GM18507 (cell line): ENCODE measurements around the gene EBF3.
A peak's percentile ranks its signal among the peaks of the same experiment; 100 is the strongest.

Experiments used
- DNase-seq: peaks from one replicate; pipeline ENCODE4 v3.0.0; 2011; ENCODE audit warnings: low read depth; ENCODE audit not compliant: insufficient read length; ENCODE audit errors: extremely low spot score
- FAIRE-seq: peaks from 2 replicates; lab custom pipeline; 2011; peaks lifted over from hg19 to GRCh38; lab: Jason Lieb, UNC

The EBF3 gene

DNA sequence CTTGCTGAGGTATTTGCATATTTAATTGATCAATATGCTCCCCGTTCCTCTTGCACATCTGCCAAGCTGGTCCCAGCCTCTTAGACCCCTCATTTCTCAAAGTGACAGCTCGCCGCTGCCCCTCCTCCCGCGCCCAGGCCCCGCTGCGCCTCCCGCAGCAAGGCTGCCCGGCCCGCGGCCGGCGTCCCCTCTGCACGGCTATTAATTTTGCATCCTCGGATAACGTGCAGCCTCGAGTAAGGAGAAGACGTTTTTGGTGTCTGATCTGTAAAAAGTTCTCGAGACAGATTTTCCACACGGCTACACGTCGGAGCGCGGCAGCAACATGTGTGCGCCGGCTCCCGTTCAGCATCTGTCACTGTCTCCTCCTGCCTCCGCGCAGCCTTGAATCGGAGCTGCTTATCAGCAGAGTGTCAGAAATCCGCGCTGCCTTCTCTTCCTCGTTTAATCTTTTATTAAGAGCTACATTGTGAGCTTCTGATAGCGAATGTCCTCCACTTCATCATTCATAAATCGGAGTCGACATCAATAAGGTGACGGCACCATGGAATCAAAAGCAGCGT is 65.3 kb downstream of the EBF3 start:
- FAIRE-seq (no peak), DNase-seq (no peak)

DNA sequence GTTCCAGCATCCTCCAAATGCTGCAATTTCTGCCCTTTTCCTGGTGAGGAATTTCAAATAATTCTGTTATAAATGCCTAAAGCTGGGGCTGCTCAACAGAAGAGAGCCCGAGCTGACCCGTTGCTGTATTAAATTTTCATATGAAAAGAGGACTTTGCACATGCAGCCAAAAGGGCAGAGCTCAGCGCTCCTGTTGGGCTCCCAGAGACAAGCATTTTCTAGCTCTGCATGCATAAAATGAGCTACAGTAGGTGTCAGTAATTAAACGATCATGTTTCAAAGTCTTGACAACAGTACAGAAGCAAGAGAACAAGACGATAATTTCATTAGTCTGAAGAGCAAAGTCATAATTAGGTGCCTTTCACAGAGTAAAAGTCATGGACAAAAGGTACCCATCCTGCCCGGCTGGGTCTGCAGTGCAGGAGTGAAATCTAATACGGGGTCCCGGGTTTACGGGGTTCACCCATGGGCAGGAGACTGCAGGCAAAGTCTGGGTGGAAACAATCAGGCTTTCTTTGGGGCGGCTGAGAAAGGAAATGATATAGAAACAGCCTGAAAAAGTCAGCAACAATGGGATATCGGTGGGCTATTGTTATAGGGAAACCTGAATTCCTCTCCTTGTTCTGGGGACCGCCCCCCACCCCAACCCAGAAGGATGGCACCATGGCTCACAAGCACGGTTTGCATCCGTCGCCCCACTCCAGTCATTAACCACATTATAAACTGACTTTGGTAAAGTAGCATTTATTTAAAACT is 66.0 kb downstream of the EBF3 start:
- DNase-seq, result no peak
- FAIRE-seq, result no peak

DNA sequence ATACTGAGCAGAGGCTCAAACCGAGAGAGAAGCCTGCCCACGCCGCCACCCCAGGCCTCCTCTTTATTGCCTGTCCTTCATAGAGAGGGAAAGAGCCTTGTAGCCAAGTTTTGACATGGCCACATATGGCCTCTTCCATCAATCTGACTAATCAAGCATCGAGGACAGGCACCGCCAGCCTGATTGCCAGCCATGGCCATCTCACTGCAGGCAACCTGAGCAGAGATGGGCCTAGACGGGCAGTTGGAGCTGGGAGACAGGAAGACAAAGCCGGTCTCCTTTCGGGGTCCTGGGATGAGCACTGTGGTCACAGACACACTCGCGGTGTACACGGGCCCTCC is 67.2 kb downstream of the EBF3 start:
- DNase-seq (no peak), FAIRE-seq (no peak)

DNA sequence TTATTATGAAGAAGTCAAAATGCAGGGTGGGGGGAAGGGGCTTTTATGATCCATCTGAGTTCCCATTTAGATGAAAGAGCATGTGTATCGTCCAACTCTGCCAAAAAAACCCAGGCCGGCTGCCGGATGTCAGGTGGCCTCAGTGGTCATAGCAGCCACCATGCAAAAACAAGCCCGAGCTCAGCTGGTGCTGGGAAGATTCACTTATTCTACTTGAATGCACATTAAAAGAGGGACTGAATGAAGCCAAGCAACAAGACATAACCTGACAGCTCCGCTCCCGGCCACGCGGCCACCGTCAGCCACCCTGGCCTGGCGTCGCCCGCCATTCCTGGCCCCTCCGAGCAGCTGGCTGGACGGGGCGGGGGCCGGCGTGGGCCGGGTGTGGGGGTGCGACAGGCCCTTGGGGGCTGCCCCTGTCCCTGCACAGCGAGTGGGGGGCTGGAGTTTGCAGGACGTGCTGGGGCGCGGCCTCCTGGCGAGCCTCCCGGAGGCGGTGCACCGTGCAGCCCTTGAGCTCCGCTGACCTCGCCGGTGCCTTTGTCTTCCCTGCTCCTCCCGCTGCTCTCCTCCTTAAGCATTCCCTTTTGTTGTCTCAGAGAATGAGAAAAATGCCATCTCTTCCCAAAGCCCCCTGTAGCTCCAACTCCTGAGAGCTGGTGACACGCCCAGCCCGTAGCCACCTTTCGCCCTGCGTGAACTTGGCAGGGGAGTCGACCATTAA is 67.8 kb downstream of the EBF3 start:
- no peak for DNase-seq
- no peak for FAIRE-seq

DNA sequence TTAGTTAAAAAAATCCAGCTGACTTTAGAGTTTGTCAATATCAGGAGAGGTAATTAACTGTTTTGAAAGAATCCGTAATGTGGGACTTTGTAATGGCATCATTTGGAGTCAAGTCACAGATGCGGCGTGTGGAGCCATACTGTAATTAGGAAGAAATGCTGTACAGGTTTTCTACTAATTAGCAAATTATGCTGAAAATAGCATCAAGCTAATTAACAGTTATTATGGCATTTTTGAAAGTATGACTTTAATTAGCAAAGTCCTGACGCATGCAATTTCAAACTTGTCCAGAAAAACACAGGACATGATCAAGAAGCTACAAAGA is 68.3 kb downstream of the EBF3 start:
- FAIRE-seq (no peak), DNase-seq (no peak)

DNA sequence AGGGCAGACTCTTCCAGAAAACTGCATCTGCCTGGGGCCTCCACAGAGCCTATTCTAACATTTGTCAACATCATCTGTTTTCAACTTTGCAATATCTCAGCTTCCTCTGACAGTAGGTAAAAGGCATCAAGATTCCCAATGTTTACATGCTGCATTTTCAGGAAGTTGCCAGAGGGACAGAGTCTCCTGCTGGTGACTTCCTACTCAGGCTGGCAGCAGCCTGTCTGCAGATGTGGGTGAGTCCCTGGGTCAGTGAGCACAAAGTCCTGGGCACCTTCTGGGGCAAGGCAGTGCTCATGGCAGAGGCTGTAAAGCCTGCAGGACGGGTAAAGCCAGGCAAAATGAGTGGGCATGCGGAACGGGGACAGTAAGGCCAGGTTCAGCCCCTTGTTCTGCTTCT is 69.4 kb downstream of the EBF3 start:
- no peak for FAIRE-seq
- DNase-seq, result no peak

DNA sequence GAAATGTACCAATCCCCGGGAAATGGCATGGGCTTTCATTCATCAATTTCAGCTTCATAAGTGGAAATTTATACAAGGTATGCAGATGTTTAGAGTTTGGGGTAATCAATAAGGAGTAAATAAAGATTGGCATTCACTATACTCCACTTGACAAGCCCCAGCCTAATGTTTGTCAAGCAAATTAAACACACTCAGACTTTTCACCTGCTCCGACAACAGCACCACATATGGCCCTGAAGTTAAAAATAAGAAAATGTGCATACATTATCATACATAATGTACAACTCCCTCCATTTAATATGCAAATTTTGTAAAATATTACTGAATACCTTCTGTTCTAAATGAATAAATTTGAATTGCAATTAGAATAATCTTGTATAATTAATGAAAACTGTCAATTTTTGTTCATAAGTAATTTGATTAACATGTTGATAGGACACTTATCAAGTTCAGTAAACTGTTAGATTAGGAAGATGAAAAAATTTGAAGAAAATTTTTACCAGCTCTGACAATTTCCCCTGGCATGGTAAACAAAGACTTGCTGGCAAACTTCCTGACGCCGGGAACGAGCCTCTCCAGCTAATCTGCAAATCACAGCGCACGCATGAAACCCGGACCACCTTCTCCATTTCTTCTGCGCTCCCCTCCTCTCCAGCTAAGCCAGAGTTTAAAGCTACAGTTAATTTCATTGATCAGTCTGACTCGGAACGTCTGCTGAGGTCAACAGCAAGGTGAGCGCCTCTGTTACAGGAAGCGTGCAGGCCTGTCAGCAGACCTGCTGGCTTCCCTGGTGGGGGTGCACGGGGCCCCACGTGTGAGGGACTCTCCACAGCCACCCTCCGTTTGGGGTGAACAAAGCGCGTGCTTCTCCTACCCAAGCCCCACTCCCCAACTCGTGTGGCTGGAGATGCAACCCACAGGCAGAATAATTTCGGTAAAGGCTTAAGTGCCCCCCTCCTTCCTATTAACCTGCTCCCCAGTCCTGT is 70.7 kb downstream of the EBF3 start:
- FAIRE-seq (no peak), DNase-seq (no peak)

DNA sequence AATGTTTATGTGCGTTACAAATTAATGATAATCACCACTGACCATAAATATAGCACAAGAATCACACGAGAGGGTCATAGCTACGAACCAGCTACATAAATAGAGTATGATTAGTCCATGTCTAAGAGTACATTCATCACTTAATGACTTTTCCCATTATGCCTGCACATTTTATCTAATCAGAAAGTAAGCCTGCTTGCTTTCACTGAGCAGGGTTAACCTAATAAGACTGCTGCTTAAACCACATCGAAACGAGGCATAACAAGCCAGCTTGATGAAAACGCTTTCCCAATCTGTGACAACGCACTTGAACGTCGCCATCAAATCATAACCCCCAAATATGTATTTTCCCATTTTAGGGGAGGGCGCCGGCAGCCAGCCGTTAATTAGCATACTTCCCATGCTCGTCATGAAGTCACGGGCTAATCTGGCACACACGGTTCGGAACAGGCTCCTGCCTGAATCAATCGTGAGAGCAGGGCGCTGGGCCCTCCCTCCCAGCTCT is 71.5 kb downstream of the EBF3 start:
- FAIRE-seq, result no peak
- no peak for DNase-seq

DNA sequence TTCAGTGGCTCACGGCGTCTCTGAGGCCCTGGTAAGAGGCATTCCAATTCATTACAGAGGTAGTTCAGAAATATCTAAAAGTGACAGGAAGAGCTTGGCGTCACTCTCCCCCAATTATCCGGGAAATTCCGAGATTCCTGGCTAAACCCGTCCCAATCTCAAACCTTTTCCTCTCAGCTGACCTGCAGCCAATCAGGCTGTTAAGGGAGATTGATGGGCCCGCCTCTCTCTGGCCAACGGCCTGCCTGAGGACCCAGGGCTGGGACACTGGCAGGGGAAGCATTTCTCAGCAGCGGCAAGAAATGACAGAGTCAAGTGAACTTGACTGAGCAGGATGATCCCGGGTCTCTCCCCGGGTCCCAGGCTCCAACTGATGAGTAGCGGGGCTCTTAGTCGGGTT is 72.3 kb downstream of the EBF3 start:
- FAIRE-seq (no peak), DNase-seq (no peak)

DNA sequence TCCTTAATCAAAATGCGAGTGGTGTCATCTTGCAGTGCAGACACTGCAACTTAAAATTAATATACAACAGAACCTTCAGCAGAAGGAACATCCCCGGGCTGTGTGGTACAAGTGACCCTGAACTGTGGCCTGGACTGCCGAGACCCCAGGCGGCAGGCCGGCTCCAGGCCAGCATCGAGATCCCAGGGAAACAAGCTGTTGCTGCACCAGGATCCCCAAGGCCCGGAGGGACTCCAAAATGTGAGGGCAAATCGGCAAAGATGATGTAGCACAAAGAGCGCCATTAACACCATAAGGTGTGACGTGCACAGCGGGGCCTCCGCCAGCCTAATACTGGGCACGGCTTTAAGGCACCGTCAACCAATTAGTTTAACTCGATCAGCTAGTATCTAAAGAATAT is 73.9 kb downstream of the EBF3 start:
- FAIRE-seq (no peak), DNase-seq (no peak)

DNA sequence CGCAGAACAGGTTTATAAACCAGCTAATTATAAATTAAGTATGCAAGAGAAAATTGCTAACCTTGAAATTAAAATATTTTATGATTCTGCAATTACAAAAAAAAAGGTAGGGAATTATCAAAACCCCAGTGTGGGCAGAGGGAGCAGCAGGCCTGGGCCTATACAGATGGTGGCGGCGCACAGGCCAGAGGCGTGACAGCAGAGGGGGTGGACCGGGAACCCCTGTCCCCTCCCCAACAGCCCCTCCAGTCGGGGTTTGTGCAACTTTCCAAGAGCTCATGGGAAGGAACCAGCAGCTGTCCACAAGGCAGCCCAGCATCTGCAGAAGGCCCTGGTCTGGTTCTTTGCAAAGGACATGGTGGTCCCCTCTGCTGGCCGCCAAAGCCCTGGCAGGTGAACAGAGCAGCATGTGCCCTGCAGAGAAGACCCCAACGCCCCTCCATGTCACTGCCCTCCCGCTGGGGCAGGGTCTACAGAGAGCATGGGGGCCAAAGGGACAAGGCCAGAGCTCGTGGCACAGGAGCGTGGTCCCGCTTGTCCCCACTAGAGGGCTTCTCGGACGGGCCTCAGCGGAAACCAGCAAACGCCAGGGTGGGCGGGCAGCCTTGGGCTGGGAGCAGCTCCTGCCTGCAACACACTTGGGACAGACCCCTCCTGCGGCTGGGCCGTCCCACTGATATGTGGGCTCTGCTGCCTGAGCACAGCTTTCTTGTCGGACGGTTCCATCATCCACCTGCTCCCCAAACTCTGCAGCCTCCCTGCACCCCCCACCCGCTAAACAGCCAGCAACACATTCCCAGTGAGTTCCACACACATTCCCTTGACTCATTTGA is 75.1 kb downstream of the EBF3 start:
- DNase-seq (peak; percentile 39), FAIRE-seq (no peak)

DNA sequence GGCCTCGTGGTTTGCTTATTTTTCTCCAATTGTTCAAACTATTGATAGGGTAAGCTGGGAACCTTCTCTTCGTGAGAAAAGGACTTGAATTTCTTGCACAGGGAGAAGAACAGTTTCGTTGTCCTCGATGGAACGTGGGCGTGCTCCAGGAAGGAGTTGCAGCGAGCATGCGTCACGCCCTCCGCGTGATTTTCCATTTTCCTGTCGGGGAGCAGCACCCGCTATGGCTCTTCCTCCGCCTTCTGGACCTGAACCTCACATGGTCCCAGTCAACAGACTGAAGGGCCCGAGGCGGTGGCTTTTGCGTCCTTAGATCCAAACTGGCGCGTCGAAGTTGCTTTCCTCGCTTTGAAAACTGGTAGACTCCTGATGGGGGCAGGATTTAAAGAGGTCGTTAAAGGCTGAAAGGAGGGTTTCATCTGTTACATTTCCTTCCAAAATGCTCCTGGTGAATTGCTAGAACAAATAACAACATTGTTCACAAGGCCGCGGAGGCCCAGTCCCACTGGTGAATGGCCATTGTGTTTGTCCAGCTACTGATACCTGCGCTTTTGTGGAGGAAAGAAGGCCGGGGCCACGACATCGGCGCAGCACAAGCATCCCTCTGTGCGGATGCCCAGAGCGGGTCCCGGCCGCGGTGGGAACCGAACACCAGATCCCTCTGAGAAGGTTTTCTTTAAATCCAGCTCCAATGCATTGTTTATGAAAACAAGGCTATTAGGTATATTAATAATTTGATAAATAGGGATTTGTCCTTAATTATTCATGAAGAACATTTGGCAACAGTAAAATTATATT is 75.9 kb downstream of the EBF3 start:
- no peak for FAIRE-seq
- DNase-seq, result no peak

DNA sequence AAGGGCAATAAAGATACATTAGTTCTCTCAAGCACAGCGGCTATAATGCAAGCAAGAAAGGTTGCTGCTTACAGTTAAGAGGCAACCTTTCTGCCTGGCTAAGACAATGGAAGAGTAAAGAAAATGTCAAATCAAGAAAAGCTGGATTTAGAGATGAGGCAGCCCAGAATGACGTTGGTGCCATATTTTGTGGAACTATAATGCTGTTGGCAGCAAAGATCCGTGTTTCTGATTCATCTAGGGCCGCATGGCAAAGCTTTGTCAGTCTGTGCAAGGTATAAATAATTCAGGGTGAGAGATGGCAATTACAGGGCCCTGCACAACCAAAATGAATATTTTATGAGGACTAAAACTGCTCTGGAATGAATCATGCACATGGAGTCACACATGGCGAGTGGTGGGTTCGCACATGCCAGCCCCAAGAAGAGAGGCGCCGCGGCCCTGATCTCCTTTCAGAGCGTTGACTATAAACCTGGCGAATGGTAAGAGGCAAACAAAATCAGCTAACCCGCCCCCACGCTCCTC is 76.6 kb downstream of the EBF3 start:
- no peak for FAIRE-seq
- no peak for DNase-seq

DNA sequence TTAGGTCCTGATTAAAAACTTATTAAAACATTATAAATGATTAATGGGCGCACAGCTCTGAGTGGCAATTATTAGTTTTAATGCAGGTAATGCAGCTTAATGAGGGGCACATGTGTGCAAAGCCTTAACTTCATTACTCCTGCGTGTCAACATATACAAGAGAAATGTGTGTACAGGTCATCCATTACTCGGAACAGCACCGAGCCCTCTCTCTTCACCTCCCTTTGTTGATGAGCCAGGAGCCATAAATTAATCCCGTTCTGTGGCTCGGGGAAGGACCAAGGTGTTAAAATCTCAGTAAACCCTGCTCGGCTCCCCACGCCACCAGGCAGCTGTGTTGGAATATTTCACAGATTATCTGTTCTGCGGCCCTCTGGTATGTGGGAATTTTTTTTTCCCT is 77.8 kb downstream of the EBF3 start:
- no peak for FAIRE-seq
- DNase-seq, result no peak

DNA sequence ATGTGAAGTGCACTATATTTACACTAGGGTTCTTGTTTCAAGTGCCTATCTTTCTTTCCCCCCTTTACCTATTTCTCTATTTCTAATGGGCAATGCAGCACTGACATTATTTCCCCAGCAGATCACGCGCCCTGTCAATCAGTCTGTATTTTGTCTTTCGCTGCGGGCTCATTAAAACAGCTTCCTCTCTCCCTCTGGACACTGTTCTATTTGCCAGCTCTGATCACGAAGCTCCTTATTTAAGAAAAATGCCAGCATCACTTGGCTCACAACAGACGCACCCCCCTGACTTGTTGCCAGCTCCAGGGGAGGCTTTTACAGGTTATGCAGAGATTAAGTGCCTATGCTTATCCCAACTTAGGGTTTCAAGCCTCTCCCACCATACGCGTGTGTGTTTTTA is 78.5 kb downstream of the EBF3 start:
- FAIRE-seq (no peak), DNase-seq (no peak)

DNA sequence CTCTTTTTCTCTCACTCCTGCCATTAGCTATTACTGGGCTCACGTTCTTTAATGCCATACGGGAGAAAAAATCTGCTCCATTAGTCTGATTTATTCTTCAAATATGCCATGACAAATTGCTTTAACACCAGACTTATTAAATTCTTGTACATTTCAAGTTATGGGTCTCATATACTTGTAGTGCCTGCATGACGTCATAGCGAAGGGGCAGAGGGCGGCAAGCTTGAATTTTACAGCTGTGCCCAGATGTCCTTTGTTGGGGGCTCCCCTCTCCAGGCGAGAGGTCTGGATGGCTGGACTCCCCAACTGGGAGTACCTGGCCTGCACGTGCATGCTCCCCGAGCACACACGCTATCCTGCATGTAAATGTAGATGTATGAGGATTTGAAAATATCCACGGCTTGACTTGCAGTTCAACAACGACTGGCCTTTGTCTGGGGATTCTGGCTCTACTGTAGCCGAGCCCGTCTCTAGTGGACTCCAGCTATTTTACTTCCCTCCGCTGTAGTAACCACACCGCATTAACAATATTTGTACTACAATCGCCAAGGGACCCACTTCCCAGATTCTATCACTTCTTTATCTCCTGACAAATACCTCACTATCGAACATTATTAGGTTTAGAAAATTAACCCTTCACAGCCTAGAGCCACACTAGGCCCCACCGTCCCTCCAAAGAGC is 79.5 kb downstream of the EBF3 start:
- FAIRE-seq, result no peak
- no peak for DNase-seq

DNA sequence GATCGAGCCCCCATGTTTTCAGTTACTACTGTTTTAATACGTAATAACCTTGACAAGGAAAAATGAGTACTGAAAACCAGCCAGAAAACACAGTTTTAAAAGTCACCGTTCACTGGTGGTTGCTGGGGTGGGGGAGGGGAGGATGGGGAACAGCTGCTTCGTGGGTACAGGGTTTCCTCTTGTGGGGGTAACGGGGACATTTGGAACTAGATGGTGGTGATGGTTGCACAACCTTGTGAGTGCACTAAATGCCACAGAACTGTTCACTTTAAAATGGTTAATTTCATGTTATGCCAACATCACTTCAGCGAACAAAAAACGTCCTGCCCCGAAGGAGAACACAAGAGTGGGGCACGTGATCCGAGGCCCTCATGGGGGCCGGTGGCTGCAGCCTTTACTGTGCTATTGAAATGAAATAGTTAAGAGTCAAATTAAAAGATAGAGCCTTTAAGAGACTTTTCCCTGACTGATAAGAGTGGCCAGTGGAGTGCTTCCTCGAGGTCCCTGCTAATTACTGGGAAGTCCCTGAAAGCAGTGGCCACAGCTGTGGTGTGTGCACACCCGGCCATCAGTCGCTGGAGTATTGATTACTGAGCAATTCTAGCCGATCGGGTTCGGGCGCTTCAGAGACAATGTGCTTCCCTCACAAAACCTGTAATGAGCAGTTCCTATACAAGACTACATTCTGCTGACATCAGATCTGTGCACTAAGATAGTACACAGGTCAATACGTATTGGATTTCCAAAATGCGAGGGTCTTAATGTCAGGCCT is 80.3 kb downstream of the EBF3 start:
- DNase-seq, result no peak
- FAIRE-seq, result no peak
